GM19468 (cell line): ENCODE data around the gene FAM89A.

Experiments used
- ATAC-seq: cut with Tn5 transposase; IDR thresholded peaks from one replicate; pipeline ENCODE4 v1.9.1; 2021; ENCODE audit warnings: mild to moderate bottlenecking, moderate library complexity, moderate number of reproducible peaks; ENCODE audit not compliant: unreplicated experiment; ENCODE audit errors: extremely low read depth

Gene FAM89A

GRCh38 chr1:231040019-231040799, at the start of gene FAM89A:
TSS of gene FAM89A (minus strand) at chr1:231040254. CDS start at chr1:231040211, 43 bp downstream.
- no peak for ATAC-seq

- ATAC-seq, result no peak
Observed at GRCh38 chr1:231084353-231084752, 44.3 kb upstream of the FAM89A start.

- no peak for ATAC-seq
Observed at GRCh38 chr1:231079163-231079562, 39.1 kb upstream of the FAM89A start.

GRCh38 chr1:231078250-231078649, 38.2 kb upstream of the FAM89A start:
- no peak for ATAC-seq

- no peak for ATAC-seq
Observed at GRCh38 chr1:231076802-231077201, 36.7 kb upstream of the FAM89A start.

GRCh38 chr1:231075497-231075896, 35.4 kb upstream of the FAM89A start:
- no peak for ATAC-seq

- ATAC-seq, result no peak
Observed at GRCh38 chr1:231075020-231075419, 35.0 kb upstream of the FAM89A start.

- ATAC-seq, result no peak
Observed at GRCh38 chr1:231074046-231074445, 34.0 kb upstream of the FAM89A start.

- ATAC-seq, result no peak
Observed at GRCh38 chr1:231073331-231073730, 33.3 kb upstream of the FAM89A start.

- no peak for ATAC-seq
Observed at GRCh38 chr1:231072502-231073094, 32.5 kb upstream of the FAM89A start.

- no peak for ATAC-seq
Observed at GRCh38 chr1:231072041-231072440, 32.0 kb upstream of the FAM89A start.

- ATAC-seq, result no peak
Observed at GRCh38 chr1:231070758-231071444, 30.8 kb upstream of the FAM89A start.

- ATAC-seq, result no peak
Observed at GRCh38 chr1:231069333-231069732, 29.3 kb upstream of the FAM89A start.

- ATAC-seq, result no peak
Observed at GRCh38 chr1:231068762-231069161, 28.7 kb upstream of the FAM89A start.

GRCh38 chr1:231065510-231066241, 25.6 kb upstream of the FAM89A start:
- no peak for ATAC-seq

- no peak for ATAC-seq
Observed at GRCh38 chr1:231064418-231064817, 24.4 kb upstream of the FAM89A start.

GRCh38 chr1:231063331-231063730, 23.3 kb upstream of the FAM89A start:
- no peak for ATAC-seq

- ATAC-seq, result no peak
Observed at GRCh38 chr1:231062500-231063270, 22.6 kb upstream of the FAM89A start.

GRCh38 chr1:231059566-231060193, 19.6 kb upstream of the FAM89A start:
- ATAC-seq, result no peak
